ENCODE measurements around the gene ISY1.

GRCh38 chr3:129187857-129188256, 27.0 kb upstream of the ISY1 start:
- TF ChIP-seq CTCF (IDR thresholded peaks at IDR 0.05) (no peak), POLR2A (IDR thresholded peaks at IDR 0.05) (no peak)
